ENCODE measurements around the gene MAGI2.

The MAGI2 gene

GRCh38 chr7:78389022-78389421, 1064.4 kb downstream of the MAGI2 start:
- Histone ChIP-seq H4K91ac (ENCODE audit: low read depth, low read length, poor library complexity) (no peak overlapping the region), H2BK12ac (ENCODE audit: low read length) (no peak overlapping the region), H3K18ac (ENCODE audit: low read length) (no peak overlapping the region), H2AK5ac (ENCODE audit: low read depth, low read length) (no peak overlapping the region), H3K4me2 (ENCODE audit: insufficient read depth, low read length, poor library complexity, severe bottlenecking) (no peak overlapping the region), H3K79me1 (ENCODE audit: low read depth, low read length) (no peaks in the 10 kb centered on the region), H3K4me3 (ENCODE audit: low read length in 2 of 2) (no peak overlapping the region), H3K27me3 (ENCODE audit: control insufficient read depth in 3 of 3, insufficient read depth in 3 of 3, low read depth in 1 of 3, low read length in 3 of 3) (no peaks in the 10 kb centered on the region), H2BK15ac (ENCODE audit: low read length) (no peak overlapping the region), H2BK5ac (ENCODE audit: low read length) (no peak overlapping the region), H3K23ac (ENCODE audit: low read depth, low read length, poor library complexity) (no peak overlapping the region), H3K14ac (ENCODE audit: low read length) (no peak overlapping the region), H3K36me3 (replicated peaks in 1 of 2; ENCODE audit: control insufficient read depth in 2 of 2, insufficient read depth in 2 of 2, low read length in 2 of 2) (no peaks in the 10 kb centered on the region), H3K9ac (ENCODE audit: low read depth, low read length, poor library complexity) (no peak overlapping the region), H3K4me1 (ENCODE audit: control insufficient read depth in 2 of 2, insufficient read depth in 1 of 2, low read depth in 1 of 2, low read length in 2 of 2) (no peaks in the 10 kb centered on the region), H2AFZ (ENCODE audit: low read length) (no peak overlapping the region), H3K27ac (replicated peaks; ENCODE audit: low read length) (no peak overlapping the region), H2BK120ac (ENCODE audit: low read depth, low read length) (no peak overlapping the region), H3K4ac (ENCODE audit: low read length) (no peak overlapping the region), H3K9me3 (replicated peaks in 1 of 2; ENCODE audit: control insufficient read depth in 2 of 2, insufficient read depth in 1 of 2, low read depth in 1 of 2, low read length in 2 of 2) (no peaks in the 10 kb centered on the region), H4K8ac (ENCODE audit: low read depth, low read length) (no peak overlapping the region)
- no CpG with 5 or more reads among the region's 4 CpGs for WGBS, 2 donors (ENCODE audit: extremely low coverage in 2 of 2, insufficient read length in 2 of 2, insufficient replicate concordance in 1 of 2)
- no peak for DNase-seq (ENCODE audit: low spot score)

- H3K23ac ChIP-seq (ENCODE audit: low read depth, low read length, poor library complexity) = no peak overlapping the region
- no peak overlapping the region for H4K91ac ChIP-seq (ENCODE audit: low read depth, low read length, poor library complexity)
- no peak overlapping the region for H3K4me3 ChIP-seq (ENCODE audit: low read length in 2 of 2)
- WGBS, 2 donors (ENCODE audit: extremely low coverage in 2 of 2, insufficient read length in 2 of 2, insufficient replicate concordance in 1 of 2) = no CpG with 5 or more reads among the region's 2 CpGs
- H3K4ac ChIP-seq (ENCODE audit: low read length) = no peak overlapping the region
- H3K14ac ChIP-seq (ENCODE audit: low read length) = no peak overlapping the region
- DNase-seq (ENCODE audit: low spot score) = no peak
- H2AFZ ChIP-seq (ENCODE audit: low read length) = no peak overlapping the region
- H3K18ac ChIP-seq (ENCODE audit: low read length) = no peak overlapping the region
- no peak overlapping the region for H2BK5ac ChIP-seq (ENCODE audit: low read length)
- H3K9ac ChIP-seq (ENCODE audit: low read depth, low read length, poor library complexity) = no peak overlapping the region
- no peaks in the 10 kb centered on the region for H3K9me3 ChIP-seq (replicated peaks in 1 of 2; ENCODE audit: control insufficient read depth in 2 of 2, insufficient read depth in 1 of 2, low read depth in 1 of 2, low read length in 2 of 2)
- no peak overlapping the region for H2BK15ac ChIP-seq (ENCODE audit: low read length)
- no peak overlapping the region for H3K27ac ChIP-seq (replicated peaks; ENCODE audit: low read length)
- H3K4me2 ChIP-seq (ENCODE audit: insufficient read depth, low read length, poor library complexity, severe bottlenecking) = no peak overlapping the region
- no peak overlapping the region for H2AK5ac ChIP-seq (ENCODE audit: low read depth, low read length)
- H2BK12ac ChIP-seq (ENCODE audit: low read length) = no peak overlapping the region
- no peak overlapping the region for H2BK120ac ChIP-seq (ENCODE audit: low read depth, low read length)
- no peaks in the 10 kb centered on the region for H3K4me1 ChIP-seq (ENCODE audit: control insufficient read depth in 2 of 2, insufficient read depth in 1 of 2, low read depth in 1 of 2, low read length in 2 of 2)
- H4K8ac ChIP-seq (ENCODE audit: low read depth, low read length) = no peak overlapping the region
- H3K36me3 ChIP-seq (replicated peaks in 1 of 2; ENCODE audit: control insufficient read depth in 2 of 2, insufficient read depth in 2 of 2, low read length in 2 of 2) = no peaks in the 10 kb centered on the region
- H3K27me3 ChIP-seq (ENCODE audit: control insufficient read depth in 3 of 3, insufficient read depth in 3 of 3, low read depth in 1 of 3, low read length in 3 of 3) = no peaks in the 10 kb centered on the region
- H3K79me1 ChIP-seq (ENCODE audit: low read depth, low read length) = no peaks in the 10 kb centered on the region
Measured at GRCh38 chr7:78386520-78386919, 1066.9 kb downstream of the MAGI2 start.

GRCh38 chr7:78383096-78383880, 1070.2 kb downstream of the MAGI2 start:
- Histone ChIP-seq H2BK120ac (ENCODE audit: low read depth, low read length) (no peak overlapping the region), H3K36me3 (replicated peaks in 1 of 2; ENCODE audit: control insufficient read depth in 2 of 2, insufficient read depth in 2 of 2, low read length in 2 of 2) (no peaks in the 10 kb centered on the region), H3K18ac (ENCODE audit: low read length) (no peak overlapping the region), H3K14ac (ENCODE audit: low read length) (no peak overlapping the region), H4K8ac (ENCODE audit: low read depth, low read length) (no peak overlapping the region), H3K4me3 (ENCODE audit: low read length in 2 of 2) (no peak overlapping the region), H3K9me3 (replicated peaks in 1 of 2; ENCODE audit: control insufficient read depth in 2 of 2, insufficient read depth in 1 of 2, low read depth in 1 of 2, low read length in 2 of 2) (no peaks in the 10 kb centered on the region), H2AK5ac (ENCODE audit: low read depth, low read length) (no peak overlapping the region), H3K4me1 (ENCODE audit: control insufficient read depth in 2 of 2, insufficient read depth in 1 of 2, low read depth in 1 of 2, low read length in 2 of 2) (no peaks in the 10 kb centered on the region), H3K4ac (ENCODE audit: low read length) (no peak overlapping the region), H3K4me2 (ENCODE audit: insufficient read depth, low read length, poor library complexity, severe bottlenecking) (no peak overlapping the region), H3K23ac (ENCODE audit: low read depth, low read length, poor library complexity) (no peak overlapping the region), H2AFZ (ENCODE audit: low read length) (no peak overlapping the region), H3K79me1 (ENCODE audit: low read depth, low read length) (no peaks in the 10 kb centered on the region), H3K27ac (replicated peaks; ENCODE audit: low read length) (no peak overlapping the region), H3K9ac (ENCODE audit: low read depth, low read length, poor library complexity) (no peak overlapping the region), H2BK12ac (ENCODE audit: low read length) (no peak overlapping the region), H4K91ac (ENCODE audit: low read depth, low read length, poor library complexity) (no peak overlapping the region), H2BK5ac (ENCODE audit: low read length) (no peak overlapping the region), H3K27me3 (ENCODE audit: control insufficient read depth in 3 of 3, insufficient read depth in 3 of 3, low read depth in 1 of 3, low read length in 3 of 3) (no peaks in the 10 kb centered on the region), H2BK15ac (ENCODE audit: low read length) (no peak overlapping the region)
- no peak for DNase-seq (ENCODE audit: low spot score)
- no CpG with 5 or more reads among the region's 4 CpGs for WGBS, 2 donors (ENCODE audit: extremely low coverage in 2 of 2, insufficient read length in 2 of 2, insufficient replicate concordance in 1 of 2)

GRCh38 chr7:78379148-78379547, 1074.3 kb downstream of the MAGI2 start:
- H2BK120ac ChIP-seq (ENCODE audit: low read depth, low read length) = no peak overlapping the region
- no peak overlapping the region for H2BK12ac ChIP-seq (ENCODE audit: low read length)
- H2BK5ac ChIP-seq (ENCODE audit: low read length) = no peak overlapping the region
- H3K36me3 ChIP-seq (replicated peaks in 1 of 2; ENCODE audit: control insufficient read depth in 2 of 2, insufficient read depth in 2 of 2, low read length in 2 of 2) = no peaks in the 10 kb centered on the region
- no peaks in the 10 kb centered on the region for H3K27me3 ChIP-seq (ENCODE audit: control insufficient read depth in 3 of 3, insufficient read depth in 3 of 3, low read depth in 1 of 3, low read length in 3 of 3)
- H3K9me3 ChIP-seq (replicated peaks in 1 of 2; ENCODE audit: control insufficient read depth in 2 of 2, insufficient read depth in 1 of 2, low read depth in 1 of 2, low read length in 2 of 2) = no peaks in the 10 kb centered on the region
- no CpG with 5 or more reads among the region's 1 CpG for WGBS, 2 donors (ENCODE audit: extremely low coverage in 2 of 2, insufficient read length in 2 of 2, insufficient replicate concordance in 1 of 2)
- H3K9ac ChIP-seq (ENCODE audit: low read depth, low read length, poor library complexity) = no peak overlapping the region
- no peaks in the 10 kb centered on the region for H3K79me1 ChIP-seq (ENCODE audit: low read depth, low read length)
- no peak for DNase-seq (ENCODE audit: low spot score)
- no peak overlapping the region for H3K14ac ChIP-seq (ENCODE audit: low read length)
- H4K8ac ChIP-seq (ENCODE audit: low read depth, low read length) = no peak overlapping the region
- H3K27ac ChIP-seq (replicated peaks; ENCODE audit: low read length) = no peak overlapping the region
- no peak overlapping the region for H3K4me2 ChIP-seq (ENCODE audit: insufficient read depth, low read length, poor library complexity, severe bottlenecking)
- H2AK5ac ChIP-seq (ENCODE audit: low read depth, low read length) = no peak overlapping the region
- H3K4me3 ChIP-seq (ENCODE audit: low read length in 2 of 2) = no peak overlapping the region
- no peak overlapping the region for H3K4ac ChIP-seq (ENCODE audit: low read length)
- no peak overlapping the region for H2AFZ ChIP-seq (ENCODE audit: low read length)
- H3K18ac ChIP-seq (ENCODE audit: low read length) = no peak overlapping the region
- no peak overlapping the region for H2BK15ac ChIP-seq (ENCODE audit: low read length)
- no peaks in the 10 kb centered on the region for H3K4me1 ChIP-seq (ENCODE audit: control insufficient read depth in 2 of 2, insufficient read depth in 1 of 2, low read depth in 1 of 2, low read length in 2 of 2)
- H4K91ac ChIP-seq (ENCODE audit: low read depth, low read length, poor library complexity) = no peak overlapping the region
- no peak overlapping the region for H3K23ac ChIP-seq (ENCODE audit: low read depth, low read length, poor library complexity)

Measured in neuronal stem cell (in vitro differentiated cells).